ENCODE results near the gene DDR2. TPM values are rescaled to one million over a fixed set of nuclear protein-coding genes. Genes with fewer than 3 reads are reported as not detected.

The DDR2 gene
- total RNA-seq, 1 experiment from 2014 or later: 0.52 TPM

DNA sequence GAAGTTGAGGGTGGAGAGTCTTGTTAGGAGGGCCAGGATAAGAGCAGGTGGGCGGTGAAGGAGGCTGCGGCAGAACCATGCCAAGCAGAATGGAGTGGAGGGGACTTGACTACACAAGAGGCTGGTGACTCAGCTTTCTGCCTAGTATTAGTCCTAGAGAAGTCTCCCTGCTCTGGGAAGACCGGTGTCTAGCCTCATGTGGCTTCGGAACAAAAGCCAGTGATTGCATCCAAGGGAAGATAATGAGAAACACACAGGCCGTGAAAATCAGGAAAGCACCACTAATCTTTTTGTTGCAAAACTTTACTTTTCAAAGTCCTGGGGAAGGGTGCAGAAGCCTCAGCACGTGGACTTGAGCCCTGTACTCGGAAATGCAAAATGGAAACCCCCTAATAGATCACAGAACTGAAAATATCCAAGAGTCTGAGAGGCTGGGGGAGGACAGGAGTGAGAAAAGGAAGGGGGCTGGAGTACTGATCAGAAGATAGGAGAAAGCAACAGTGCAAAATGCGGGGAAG, 31.4 kb downstream of the DDR2 start:
- Histone ChIP-seq H2BK5ac (ENCODE audit: insufficient read length, low read length) (no peak overlapping the region), H2AFZ (ENCODE audit: low read length) (peak overlapping the region; percentile 90), H2BK12ac (ENCODE audit: insufficient read length, low read depth, low read length) (no peak overlapping the region), H3K56ac (ENCODE audit: insufficient read length, low read depth, low read length) (no peak overlapping the region), H2AK5ac (ENCODE audit: insufficient read length, low read length) (no peak overlapping the region), H3K9ac (ENCODE audit: extremely low read depth, insufficient read length, low read length) (no peak overlapping the region), H3K79me2 (ENCODE audit: insufficient read depth, low read length) (no peaks in the 10 kb centered on the region), H3K4me2 (ENCODE audit: insufficient read depth, insufficient read length, low read length) (no peak overlapping the region), H2BK15ac (ENCODE audit: low read depth, low read length) (no peak overlapping the region), H3K27ac (ENCODE audit: insufficient read length, low read depth, low read length) (no peak overlapping the region), H2BK20ac (ENCODE audit: low read depth, low read length, poor library complexity, severe bottlenecking) (no peak overlapping the region), H3K18ac (ENCODE audit: insufficient read length, low read depth, low read length) (peak overlapping the region; percentile 34), H3K9me3 (ENCODE audit: control insufficient read depth, low read depth, low read length) (no peaks in the 10 kb centered on the region), H4K20me1 (ENCODE audit: control insufficient read depth, insufficient read depth, insufficient read length) (no peaks in the 10 kb centered on the region), H4K91ac (ENCODE audit: insufficient read length, low read depth, low read length) (no peak overlapping the region), H4K8ac (replicated peaks; ENCODE audit: insufficient read length, low read depth, low read length) (no peak overlapping the region), H3K23me2 (ENCODE audit: insufficient read length, low read depth, low read length, poor library complexity, severe bottlenecking) (no peaks in the 10 kb centered on the region), H3K14ac (ENCODE audit: insufficient read depth, low read length) (no peak overlapping the region), H3K4me1 (ENCODE audit: insufficient read depth, low read length) (no peaks in the 10 kb centered on the region), H3T11ph (ENCODE audit: low read length) (no peak overlapping the region), H2BK120ac (ENCODE audit: low read depth, low read length, poor library complexity, severe bottlenecking) (no peak overlapping the region), H4K5ac (ENCODE audit: insufficient read length, low read depth, low read length) (no peak overlapping the region), H3K4ac (ENCODE audit: low read depth, low read length) (no peak overlapping the region), H3K27me3 (ENCODE audit: insufficient read depth, low read length) (no peaks in the 10 kb centered on the region), H3K79me1 (ENCODE audit: insufficient read depth, low read depth, low read length, poor library complexity, severe bottlenecking) (no peaks in the 10 kb centered on the region), H3K23ac (ENCODE audit: insufficient read length, low read depth, low read length) (no peak overlapping the region)
- H3K27ac Mint-ChIP-seq: no peak overlapping the region
- H3K4me3 Mint-ChIP-seq: no peak overlapping the region
- WGBS (ENCODE audit: extremely low coverage, insufficient read length, low lambda C conversion rate): no CpG with 5 or more reads among the region's 8 CpGs
- TF ChIP-seq, protein P1, sequence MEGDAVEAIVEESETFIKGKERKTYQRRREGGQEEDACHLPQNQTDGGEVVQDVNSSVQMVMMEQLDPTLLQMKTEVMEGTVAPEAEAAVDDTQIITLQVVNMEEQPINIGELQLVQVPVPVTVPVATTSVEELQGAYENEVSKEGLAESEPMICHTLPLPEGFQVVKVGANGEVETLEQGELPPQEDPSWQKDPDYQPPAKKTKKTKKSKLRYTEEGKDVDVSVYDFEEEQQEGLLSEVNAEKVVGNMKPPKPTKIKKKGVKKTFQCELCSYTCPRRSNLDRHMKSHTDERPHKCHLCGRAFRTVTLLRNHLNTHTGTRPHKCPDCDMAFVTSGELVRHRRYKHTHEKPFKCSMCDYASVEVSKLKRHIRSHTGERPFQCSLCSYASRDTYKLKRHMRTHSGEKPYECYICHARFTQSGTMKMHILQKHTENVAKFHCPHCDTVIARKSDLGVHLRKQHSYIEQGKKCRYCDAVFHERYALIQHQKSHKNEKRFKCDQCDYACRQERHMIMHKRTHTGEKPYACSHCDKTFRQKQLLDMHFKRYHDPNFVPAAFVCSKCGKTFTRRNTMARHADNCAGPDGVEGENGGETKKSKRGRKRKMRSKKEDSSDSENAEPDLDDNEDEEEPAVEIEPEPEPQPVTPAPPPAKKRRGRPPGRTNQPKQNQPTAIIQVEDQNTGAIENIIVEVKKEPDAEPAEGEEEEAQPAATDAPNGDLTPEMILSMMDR (conservative IDR thresholded peaks at IDR 0.05): no peak
- H3K36me3 Mint-ChIP-seq (ENCODE audit: insufficient read depth in 1 of 3, low read depth in 3 of 3): no peaks in the 10 kb centered on the region
- H3K27me3 Mint-ChIP-seq (ENCODE audit: low read depth): peaks cover 3% of the 10 kb centered on the region; the same call in 1 of the 2 replicates
- no peak for DNase-seq
- no peaks in the 10 kb centered on the region for H3K9me3 Mint-ChIP-seq
- 0 out of 4 replicates have a peak, but pooled peaks cover 0 to 3% of the 10 kb centered on the region in 2 experiments for H3K4me1 Mint-ChIP-seq
